ENCODE measurements around the gene SNED1. TPM values are rescaled to one million over a fixed set of nuclear protein-coding genes. Genes with fewer than 3 reads are reported as not detected.

Gene SNED1
- total RNA-seq, 1 donor from 2014 or later: 3.9 TPM

DNA sequence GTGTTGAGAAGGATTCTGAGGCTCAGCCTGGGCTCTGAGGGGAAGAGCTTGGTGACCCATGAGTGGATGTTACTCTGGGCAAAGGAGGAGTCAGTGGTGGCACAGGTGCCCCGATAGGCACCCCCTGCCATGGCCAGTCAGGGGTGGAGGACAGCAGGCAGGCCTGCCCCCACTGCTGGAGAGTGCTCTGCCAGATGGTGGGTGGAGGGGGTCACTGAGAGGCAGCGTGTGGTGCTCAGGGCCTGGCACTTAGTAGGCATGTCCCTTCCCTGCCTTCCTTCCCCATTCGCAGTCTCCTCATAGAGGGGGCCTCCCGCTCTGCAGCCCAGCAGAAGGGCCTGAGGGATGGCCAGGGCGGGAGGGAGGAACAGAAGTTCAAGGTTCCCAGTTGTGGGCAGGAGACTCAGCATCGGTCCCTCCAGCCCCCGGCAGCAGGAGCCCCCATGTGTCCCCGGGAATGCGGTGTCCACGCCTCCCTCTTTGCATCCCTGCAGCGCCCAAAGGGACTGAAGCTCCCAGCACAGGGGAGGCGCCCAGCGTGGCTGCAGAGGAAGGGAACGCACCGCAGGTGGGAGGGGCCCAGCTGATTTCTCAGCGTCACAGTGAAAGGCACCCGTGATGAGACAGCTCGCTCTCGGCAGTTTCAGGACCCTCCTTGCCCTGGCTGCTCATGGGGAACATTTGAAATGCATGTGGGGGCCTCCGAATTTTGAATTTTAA lies 5.7 kb upstream of the SNED1 start:
- ATAC-seq: no peak

DNA sequence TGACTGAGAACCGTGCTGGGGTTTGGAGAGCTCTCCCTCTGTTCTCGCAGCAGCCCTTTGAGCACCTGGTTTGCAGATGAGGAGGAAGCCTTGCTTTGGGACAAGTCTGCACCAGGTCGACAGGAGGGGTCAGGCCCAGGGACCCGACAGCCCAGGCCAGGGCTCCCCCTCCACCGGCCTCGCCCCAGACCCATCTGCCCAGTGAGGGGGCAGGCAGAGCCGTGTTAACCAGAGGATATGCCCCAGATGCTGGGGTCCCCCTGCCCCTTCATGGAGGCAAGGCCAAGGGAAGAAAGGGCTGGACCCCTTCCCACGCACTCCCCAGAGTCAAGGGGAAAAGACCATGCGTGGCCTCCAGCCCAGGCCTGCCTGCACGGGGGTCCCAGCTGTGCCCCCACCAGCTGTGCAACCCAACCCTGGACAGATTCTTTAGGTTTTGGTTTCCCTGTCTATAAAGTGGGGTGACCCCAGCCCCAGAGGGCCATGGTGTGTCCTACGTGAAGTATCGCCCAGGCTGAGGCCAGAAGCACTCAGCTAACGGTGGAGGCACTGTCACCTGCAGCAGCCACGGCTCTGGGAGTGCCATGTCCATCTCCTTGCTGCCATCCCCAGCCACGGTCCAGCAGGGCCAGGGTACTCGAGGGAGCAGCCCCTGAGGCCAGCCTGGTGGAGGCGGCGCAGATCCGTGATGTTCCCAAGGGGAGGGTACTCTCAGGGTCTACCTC lies 4.8 kb upstream of the SNED1 start:
- no peak for ATAC-seq

DNA sequence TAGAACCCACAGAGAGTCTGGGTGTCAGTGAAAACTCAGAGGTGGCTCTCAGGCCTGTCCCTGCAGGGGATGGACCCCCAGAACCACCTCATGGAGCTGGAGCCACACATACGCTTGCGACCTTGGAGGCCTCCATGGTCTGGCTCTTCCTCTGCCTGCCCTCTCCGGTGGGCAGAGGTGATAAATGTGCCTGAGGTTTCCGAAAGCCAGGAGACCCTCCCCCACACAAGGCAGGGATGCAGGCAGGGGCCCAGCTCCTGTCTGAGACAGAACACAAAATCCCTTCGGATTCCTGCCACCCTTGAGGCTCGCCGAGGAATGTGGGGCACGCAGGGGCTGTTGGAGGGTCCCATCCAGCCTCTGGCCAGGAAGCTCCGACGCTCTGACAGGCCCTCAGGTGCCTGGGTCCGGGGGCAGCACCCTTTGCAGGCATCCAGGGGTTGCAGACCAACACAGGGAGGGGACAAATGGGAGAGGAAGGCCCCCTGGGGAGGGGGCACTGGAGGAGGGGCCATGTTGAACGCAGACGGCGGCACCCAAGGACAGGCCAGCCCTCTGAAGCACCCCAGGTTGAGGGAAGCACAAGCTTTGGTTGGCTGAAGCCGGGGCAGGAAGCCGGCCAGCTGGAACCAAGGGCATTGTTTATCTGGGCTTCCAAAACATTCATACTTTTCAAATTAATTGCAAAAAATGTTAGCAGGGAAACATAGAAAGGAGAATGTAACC lies 4.1 kb upstream of the SNED1 start:
- no peak for ATAC-seq

DNA sequence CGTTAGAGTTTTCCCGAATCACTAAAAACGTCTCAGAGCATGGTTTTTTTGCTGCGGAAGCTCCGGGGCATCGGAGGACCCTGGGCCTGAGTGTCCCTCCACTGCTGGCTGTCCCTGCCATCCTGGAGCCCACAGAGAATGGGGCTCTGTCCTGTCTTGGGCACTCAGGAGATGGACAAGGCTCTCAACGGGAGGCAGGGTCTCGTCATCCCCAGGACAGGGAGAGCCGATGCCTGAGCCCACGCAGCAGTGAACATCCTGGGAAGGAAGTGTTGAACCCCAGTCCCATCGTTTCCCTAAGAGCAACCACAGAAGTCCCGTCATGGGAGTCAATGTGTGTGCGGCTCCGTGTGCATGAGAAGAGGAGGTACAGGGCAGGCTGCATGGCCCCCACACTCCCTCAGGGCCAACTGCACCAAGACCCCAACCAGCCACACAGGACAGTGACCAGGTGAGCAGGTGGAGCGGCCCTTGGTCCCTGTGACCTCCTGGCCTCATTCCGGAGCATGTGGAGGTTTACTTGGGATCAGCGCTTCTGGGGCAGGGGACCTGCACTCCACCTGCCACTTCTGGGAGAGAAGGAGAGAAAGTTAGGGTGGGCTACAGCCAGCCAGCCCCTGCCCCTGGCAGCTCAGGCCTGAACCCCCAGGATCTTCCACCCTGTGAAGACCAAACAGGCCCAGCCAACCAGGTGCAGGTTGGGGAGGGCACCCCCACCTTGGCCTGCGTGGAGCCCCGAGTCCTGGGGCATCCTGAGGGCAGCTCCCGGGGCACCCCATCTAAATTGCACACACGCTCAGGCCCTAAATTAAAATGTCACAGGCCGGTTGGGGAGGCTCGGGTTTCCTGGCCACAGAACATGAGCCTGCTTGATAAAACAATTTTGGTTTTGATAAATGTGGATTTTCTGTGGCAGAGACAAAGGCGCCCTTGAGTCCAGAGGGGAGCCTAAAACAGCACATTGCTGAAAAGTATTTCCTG lies 3.1 kb upstream of the SNED1 start:
- no peak for ATAC-seq

DNA sequence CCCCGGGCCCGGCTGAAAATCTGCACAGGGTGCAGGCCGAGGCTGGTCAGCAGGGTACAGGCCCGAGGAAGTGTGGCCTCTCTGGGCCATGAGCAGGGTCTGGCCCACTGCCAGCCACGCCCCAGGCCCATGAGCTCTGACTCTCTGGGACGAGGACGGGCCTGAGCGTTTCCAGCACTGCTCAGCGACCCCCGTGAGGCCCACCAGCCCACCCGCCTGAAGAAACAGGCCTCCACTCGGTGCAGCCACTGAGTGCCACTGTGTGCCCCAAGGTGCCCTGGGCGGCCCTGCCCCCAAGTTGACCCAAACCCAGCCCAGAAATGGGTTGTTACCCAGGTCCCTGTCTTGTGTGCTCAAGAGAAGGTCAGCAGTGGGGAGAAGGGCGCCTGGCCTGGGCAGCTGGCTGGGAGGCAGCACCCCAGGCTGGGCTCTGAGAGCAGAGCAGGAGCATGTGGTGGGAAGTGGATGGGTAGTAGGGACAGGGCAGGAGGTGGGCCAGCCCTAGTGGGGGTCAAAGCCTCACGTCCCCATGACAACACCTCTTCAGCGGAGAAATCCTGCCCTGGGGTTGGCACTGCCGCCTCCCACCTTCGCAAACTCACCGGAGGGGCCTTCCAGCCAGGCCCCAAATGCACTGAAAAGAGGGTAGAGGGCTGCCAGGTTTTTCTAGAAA lies 2.1 kb upstream of the SNED1 start:
- ATAC-seq: no peak

DNA sequence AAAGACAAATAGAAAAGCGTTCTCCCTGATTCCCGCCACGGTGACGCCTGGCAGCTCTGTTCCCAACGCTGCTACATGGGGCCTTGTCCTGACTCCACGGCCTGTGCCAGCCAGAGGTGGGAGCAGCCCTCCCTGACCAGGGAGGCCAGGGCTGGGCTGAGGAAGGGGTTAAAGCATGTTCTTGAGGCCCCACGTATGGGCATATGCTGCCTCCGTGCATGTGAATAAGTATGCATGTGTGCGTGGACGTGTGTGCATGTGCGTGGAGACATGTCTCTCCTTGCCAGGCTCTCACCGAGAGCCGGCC lies 1.6 kb upstream of the SNED1 start:
- no peak for ATAC-seq

DNA sequence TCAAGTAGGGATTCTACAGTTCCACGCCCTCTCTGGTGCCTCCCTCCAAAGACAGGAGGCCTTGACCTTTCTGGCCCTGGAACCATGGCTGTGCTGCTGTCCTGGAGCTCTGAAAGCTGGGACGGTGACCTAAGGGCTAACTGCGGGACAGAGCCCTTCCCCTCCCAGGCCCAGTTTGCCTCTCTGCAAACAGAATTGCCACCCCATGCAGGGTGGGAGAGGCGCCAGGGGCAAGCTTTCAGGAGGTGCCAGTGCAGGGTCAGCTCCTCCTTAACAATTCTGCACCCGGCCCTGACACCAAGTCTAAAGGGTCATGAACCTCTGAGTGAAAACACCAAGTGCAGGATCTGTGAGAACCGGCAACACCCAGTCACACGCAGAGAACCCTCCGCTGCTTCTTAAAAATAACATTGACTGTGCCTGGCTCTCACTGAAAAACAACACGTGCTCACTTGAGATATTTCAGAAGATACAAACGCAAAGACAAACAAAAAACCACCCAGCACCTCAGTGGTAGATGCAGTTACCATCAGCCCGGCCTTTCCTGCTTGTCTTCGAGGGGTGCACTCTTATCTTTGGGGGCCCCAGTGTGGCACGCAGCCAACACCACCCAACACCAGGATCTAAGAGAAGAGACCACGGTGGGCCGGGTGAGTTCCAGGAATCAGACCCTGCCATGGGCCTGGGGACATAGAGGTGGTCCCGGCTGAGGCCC lies 1.1 kb upstream of the SNED1 start:
- no peak for ATAC-seq

DNA sequence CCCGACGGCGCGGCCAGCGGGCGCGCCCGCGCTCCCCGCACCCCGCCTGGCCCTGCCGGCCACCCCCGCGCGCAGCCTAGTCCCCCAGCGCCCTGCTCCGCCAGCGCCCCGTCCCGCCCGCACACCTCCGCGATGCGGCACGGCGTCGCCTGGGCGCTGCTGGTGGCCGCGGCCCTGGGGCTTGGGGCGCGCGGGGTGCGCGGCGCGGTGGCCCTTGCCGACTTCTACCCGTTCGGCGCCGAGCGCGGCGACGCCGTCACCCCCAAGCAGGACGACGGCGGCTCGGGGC lies 232 bp downstream of the SNED1 start:
- ATAC-seq: no peak

DNA sequence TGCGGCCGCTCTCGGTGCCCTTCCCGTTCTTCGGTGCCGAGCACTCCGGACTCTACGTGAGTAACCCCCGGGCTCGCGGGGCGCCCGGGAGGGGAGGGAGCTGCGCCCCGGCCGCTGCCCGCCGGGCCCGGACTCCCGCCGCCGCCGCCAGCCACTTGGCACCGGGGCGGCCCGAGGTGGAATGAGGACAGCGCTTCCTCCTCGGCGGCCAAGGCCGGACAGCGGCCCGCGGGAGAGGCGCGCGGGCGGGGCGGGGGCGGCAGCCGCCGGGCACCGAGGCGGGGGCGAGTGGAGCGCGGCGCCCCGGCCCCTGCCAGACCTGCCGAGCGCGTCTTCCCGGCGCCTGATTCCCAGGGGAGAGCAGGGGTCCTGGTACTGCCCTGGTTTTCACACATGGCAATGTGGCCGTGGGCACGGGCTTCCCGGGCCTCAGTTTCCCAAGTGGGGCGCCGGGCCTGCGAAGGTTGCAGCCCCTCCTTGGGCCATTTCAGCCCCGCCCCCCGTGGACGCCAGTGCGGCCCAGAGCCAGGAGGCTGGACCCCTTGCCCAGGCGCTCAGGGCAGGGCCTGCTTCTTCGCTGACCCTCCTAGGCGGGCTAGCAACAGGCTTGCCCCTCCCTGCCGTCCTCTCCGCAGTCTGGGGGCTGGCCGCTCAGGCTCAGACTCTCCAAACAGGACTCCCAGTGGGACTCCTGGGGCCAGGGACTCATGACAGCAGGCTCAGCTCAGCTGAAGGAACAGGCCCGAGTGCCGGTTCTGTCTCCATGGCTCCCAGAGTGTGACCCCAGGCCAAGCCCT lies 775 bp downstream of the SNED1 start:
- ATAC-seq: no peak

DNA sequence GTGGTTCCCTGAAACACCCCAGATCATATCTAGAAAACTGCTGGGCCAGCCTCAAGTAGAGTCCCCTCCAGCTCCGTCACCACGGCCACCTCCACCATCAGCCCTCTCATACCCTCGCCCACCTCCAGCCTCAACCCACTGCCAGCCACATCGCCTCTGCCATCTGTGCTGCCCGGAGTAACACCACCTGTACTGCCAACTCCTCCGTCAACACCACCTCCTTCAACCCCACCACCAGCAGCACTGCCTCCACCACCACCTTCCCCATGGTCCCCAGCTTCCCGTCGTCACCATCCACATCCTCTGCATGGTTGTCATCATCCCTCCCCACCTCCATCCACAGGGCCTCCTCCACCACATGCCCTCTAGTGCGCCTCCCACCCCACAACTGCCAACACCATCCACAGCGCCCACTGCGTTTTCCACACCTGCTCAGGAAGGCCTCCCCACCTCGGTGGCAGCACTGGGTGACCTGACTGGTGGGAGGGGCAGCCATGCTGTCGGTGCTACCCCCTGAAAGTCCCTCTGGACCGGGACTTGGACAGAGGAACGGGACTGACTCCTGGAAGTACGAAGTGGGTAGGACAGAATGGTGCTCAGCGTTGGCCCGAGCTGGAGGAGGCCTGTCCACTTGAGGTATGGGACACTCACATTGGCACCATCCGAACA lies 1.6 kb downstream of the SNED1 start:
- ATAC-seq: no peak

DNA sequence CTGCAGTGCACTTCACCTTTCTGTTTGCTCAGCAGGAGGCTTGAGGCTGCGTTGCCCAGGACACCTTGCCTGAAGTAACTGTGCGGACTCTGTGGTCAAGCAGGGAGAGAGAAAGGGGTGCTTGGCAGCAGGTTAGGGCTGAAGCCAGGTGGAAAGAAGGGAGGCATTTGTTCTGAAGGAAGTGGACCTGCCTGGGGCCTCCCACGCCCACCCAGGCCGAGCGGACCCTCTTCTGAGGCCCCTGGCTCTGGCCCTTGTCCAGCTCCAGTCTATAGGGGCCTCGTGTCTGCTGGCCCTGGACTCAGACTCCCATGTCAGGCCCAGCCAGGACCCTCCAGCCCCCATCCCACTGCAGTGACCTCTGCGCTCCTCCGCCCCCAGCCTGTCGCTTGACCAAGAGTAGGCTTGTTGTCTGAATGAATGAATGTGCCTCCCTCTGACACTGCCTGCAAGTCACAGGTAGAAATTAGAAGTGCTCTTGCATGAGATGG lies 2.5 kb downstream of the SNED1 start:
- ATAC-seq: no peak

DNA sequence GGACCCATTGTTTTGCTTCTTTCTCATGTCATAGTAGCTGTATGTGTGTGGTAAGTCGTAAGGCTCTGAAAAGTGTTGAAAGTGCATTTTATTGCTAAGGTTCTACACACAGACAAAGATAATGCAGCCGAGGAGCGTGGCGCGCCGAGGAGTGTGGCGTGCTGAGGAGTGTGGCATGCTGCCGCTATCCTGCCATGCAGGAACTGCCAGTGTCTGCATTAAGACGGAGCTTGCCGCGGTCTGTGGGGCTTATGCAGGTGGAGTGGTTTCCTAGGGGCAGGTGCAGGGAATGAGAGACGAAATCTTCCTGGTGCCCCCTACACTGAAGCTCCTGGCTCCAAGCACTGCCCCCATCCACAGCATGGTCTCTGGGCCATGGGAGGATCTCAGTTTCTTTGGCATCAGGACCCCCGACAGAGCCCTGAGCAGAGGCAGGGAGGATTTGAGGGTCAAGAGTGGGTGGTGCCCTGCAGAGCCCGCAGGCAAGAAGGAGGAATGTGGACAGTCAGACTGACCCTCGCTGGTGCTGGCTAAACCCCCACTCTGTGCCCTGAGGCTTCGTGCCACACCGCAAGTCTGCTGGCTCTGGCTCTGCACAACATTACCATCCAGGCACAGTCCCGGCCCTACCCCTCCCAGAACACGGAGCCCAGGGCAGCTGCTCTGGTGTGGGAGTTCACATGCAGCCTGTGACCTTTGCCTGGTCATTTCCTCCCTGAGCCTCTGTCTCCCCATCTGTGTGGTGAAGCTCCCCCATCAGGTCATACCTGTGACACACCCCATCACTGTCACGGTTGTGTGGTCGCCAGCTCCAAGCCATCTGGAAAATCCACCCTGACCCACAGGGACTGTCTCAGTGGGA lies 3.2 kb downstream of the SNED1 start:
- ATAC-seq: no peak

DNA sequence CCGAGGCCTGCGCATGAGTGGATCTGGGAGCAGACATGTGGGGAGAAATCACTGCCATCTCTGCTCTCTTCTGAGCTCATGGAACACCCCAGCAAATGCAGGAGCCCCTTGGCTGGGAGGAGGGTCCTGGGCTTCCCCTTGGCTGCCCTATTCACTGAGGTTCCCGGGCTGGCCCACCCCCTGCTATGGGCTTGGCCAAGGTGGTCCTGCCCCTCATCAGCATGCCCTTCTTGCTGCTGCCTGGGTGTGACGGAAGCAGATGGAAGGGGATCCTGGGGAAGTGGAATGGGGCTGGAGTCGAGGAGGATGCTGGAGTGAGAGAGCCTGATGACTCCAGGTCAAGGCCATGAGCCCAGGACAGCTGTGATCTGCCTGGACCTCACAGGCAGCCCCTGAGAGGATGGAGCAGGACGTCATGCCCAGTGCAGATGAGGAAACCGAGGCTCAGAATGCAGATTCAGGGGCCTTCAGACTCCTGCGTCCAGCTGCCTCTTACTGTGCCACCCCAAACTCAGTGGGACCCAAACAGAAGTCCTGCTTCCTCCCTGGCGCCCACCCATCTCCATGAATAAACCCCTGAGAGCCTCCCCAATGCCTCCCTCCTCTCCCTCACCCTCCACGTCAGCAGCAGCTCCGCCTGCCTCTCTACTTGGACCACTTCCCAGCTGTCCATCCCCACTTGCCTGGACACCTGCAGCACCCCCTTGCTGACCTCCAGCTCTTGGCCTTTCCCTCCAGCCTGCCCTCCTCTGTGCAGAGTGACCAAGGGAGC lies 4.0 kb downstream of the SNED1 start:
- ATAC-seq: no peak

DNA sequence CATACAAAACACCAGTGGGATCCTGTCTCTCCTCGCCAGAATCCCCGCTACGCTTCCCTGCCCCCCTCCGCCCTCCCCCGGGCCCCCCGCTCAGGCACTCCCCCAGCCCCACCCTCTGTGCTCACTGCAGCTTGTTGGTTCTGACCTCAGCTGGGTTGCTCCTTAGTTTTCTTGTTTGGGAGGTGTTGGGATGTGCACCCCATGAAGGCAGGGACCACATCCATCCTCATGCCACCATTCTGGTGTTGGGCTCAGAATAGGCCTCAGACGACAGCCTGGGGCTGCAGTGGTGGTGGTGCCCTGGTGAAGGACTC lies 4.6 kb downstream of the SNED1 start:
- no peak for ATAC-seq

DNA sequence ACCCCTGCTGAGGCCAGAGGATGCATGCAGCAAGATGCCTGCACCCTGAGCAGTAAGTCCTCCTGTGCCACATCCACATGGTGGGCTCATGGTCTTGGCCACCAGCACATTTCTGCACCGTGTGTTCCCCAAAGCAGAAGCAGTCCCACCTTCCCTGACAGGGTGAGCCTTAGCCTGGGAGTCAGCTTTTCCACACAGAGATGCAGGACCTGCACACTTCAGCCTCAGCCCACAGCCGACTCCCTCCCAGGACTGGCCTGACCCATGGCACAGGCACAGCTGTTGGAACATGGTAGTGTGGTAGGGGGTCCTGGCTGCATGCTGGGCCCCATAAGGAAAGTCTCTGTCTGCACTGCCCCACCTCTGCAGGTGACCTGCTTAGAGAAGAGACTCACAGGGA lies 5.0 kb downstream of the SNED1 start:
- ATAC-seq: no peak

DNA sequence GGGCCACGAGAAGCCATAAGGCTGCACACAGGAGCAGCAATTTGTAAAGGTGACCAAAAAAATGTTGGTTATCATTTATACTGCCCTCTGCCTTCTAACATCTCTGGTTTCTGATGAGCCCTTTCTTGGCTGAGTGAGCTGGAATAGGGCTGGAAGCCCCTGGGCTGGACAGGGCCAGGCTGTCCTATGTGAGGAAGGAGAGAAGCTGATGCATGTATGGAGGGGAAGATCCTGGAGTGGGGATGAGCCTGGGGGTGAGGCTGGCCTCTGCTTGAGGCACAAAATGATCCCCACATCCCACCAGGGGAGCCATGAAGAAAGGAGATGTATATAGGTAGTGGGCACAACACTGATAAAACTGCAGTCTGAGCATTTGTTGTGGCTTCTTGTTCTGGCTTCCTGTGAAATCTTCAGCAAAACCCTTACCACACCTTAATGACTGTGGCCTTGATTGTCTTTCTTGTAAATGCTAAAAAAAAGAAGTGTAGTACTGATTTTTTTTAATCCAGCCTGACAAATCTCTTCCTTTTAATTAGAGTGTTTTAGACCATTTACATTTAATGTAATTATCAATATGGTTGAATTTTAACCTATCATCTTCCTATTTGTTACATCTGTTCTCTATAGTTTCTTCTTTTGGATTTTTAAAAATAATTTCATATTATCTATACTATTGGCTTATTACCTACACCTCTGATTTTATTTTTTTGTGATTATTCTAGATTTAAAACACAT lies 5.6 kb downstream of the SNED1 start:
- no peak for ATAC-seq

DNA sequence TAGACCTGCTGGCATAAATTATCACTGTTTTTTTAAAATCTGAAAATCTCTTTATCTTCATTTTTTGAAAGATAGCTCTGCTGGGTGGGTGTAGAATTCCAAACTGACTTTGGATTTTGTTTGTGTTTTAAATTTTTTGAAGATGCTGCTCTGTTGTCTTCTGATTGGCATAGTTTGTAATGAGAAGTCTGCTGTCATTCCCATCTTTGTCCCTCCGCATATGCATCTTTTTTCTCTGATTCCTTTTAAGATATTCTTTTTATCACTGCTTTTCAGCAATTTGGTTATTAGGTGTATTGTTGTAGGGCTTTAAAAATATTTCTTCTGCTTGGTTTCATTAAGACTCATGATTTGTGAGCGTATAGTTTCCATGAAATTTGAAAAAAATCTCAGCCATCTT lies 7.2 kb downstream of the SNED1 start:
- no peak for ATAC-seq

DNA sequence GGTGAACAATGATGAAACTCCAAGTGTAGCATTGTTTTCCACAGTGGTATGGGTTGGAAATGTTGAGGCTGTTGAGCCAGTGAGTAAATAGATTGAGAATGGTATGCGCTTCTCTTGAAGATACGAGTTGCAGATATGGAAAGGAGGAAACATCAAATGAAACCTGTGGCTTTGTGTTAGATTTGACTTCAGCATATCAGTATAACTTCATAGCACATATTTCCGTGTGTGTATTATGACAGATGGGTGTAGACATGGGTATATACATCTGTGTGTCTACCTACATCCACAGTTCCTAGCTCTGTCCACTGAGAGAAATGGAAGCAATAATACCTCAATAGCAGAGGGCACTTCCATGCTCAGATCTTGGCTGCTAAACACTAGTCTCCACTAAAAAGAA lies 8.0 kb downstream of the SNED1 start:
- ATAC-seq: no peak

All from esophagus mucosa (tissue), 1 donor.